Peyer's patch (tissue), 4 donors: ENCODE data around the gene UQCR10.

Source experiments
- POLR2A ChIP-seq, 2 donors: fragments of 450-650 bp; IDR thresholded peaks; one replicate each; pipeline ENCODE4 v1.5.1; 2017; ENCODE audit warnings: antibody characterized with exemption in 2 of 2, mild to moderate bottlenecking in 2 of 2, moderate library complexity in 2 of 2
- TF ChIP-seq, protein P1 (sequence below), 6 experiments: fragments of 450-650 bp in 4 of 6; fragments of 200-600 bp in 2 of 6; sonication (generic) in 1 of 6; IDR thresholded peaks; one replicate each; pipeline ENCODE4 v1.5.1; 2017 to 2019; ENCODE audit warnings: antibody characterized with exemption in 6 of 6, mild to moderate bottlenecking in 3 of 6, moderate library complexity in 1 of 6

DNA sequence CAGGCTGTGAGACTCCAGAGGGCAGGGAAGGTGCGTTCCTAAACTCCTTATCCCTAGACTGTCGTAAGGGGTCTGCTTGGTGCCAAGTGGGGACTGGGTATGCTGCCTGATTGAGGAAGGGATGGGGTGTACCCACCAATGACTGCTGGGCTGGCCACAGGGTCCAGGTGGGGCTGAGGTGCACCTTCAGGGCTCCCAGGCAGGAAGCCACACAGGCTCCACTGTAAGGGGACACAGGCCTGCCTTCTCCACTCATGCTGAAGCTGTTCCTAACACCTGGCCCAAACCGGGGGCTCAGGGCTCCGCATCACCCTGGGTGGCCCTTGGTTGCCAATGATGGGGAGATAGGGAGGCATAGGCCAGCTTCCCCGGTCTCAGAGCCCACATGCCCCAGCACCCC, 27.0 kb upstream of the UQCR10 start:
- TF ChIP-seq, protein P1, sequence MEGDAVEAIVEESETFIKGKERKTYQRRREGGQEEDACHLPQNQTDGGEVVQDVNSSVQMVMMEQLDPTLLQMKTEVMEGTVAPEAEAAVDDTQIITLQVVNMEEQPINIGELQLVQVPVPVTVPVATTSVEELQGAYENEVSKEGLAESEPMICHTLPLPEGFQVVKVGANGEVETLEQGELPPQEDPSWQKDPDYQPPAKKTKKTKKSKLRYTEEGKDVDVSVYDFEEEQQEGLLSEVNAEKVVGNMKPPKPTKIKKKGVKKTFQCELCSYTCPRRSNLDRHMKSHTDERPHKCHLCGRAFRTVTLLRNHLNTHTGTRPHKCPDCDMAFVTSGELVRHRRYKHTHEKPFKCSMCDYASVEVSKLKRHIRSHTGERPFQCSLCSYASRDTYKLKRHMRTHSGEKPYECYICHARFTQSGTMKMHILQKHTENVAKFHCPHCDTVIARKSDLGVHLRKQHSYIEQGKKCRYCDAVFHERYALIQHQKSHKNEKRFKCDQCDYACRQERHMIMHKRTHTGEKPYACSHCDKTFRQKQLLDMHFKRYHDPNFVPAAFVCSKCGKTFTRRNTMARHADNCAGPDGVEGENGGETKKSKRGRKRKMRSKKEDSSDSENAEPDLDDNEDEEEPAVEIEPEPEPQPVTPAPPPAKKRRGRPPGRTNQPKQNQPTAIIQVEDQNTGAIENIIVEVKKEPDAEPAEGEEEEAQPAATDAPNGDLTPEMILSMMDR (IDR thresholded peaks at IDR 0.05): no peak
- no peak for TF ChIP-seq POLR2A (IDR thresholded peaks at IDR 0.05)
